Urinary bladder (tissue), 4 donors: ENCODE data around the gene LCA5L. TPM values are rescaled to one million over a fixed set of nuclear protein-coding genes. Genes with fewer than 3 reads are reported as not detected.
"Not testable (repeated sequence)": the region's sequence is repeated elsewhere in the genome, so short reads cannot be mapped to it uniquely, and the experiment has no call there.

ENCODE experiments used
- DNase-seq: peaks from one replicate; pipeline ENCODE4 v3.0.0-alpha.2; 2015; ENCODE audit errors: extremely low spot score
- H3K27ac ChIP-seq: one replicate; pipeline ENCODE4 v1.5.1; 2013; ENCODE audit warnings: low read depth, mild to moderate bottlenecking, moderate library complexity
- H3K36me3 ChIP-seq: one replicate; pipeline ENCODE4 v1.6.1; 2013; ENCODE audit warnings: mild to moderate bottlenecking, moderate library complexity; ENCODE audit not compliant: insufficient read depth
- H3K4me1 ChIP-seq: one replicate; pipeline ENCODE4 v1.6.1; 2013; ENCODE audit warnings: mild to moderate bottlenecking, moderate library complexity; ENCODE audit not compliant: insufficient read depth
- H3K4me3 ChIP-seq: one replicate; pipeline ENCODE4 v1.5.1; 2013; ENCODE audit warnings: low read depth, low read length
- WGBS: extraction: QIAGEN DNeasy Blood & Tissue Kit; methylation state at CpG from one replicate; pipeline ENCODE4 v1.1.7; 2013; 5-methylcytosine and 5-hydroxymethylcytosine counted together
- polyA plus RNA-seq: library from polyadenylated mRNA; stranded (reverse); fragments of 200-250 nt; gene quantifications from one replicate; pipeline ENCODE4 v1.2.3, GENCODE V29; 2013
- total RNA-seq: library from RNA; depleted of rRNA; stranded (reverse); fragments of >200 nt; gene quantifications from one replicate; pipeline ENCODE4 v1.2.3, GENCODE V29; 2014
- donor health status: healthy with polysubstance abuse.
- donor health status: healthy.

The LCA5L gene
- total and polyA plus RNA-seq, 2 donors: 1.1 to 1.5 TPM

DNA sequence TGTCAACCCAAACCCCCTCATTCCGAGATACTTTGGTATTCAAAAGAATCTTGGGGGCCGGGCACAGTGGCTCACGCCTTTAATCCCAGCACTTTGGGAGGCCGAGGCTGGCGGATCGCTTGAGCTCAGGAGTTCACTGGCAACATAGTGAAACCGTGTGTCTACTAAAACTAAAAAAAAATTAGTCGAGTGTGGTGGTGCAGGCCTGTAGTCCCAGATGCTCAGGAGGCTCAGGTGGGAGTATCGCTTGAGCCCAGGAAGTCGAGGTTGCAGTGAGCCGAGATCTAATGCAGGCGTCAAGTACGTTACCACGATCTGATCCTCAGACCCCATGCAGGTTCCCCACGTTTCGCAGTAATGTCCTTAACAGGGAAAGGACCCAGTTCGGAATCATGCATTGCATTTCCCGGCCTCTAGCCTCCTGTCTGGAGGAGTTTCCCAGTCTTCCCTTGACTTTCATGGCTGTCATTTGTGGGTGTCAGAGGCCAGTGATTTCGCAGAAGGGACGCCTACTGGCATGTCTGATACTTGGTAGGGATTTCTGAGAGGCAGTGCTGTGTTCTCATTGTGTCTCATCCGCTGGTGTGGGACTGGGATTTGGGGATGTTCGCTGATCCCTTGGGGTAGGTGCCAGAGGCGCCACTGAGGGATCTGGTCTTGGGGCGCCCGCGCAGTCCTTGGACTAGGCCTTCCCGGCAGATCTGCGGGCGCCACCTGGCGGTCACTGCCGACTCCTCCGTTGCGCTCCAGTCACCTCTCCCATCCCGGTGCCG lies 57.4 kb downstream of the LCA5L start:
- WGBS: 12% methylated on average over 35 of the region's 35 CpGs
- no peak overlapping the region for H3K27ac ChIP-seq
- no peak for DNase-seq
- H3K36me3 ChIP-seq: peaks cover 3% of the 10 kb centered on the region
- H3K4me3 ChIP-seq: peak overlapping the region; percentile 48
- no peaks in the 10 kb centered on the region for H3K4me1 ChIP-seq

DNA sequence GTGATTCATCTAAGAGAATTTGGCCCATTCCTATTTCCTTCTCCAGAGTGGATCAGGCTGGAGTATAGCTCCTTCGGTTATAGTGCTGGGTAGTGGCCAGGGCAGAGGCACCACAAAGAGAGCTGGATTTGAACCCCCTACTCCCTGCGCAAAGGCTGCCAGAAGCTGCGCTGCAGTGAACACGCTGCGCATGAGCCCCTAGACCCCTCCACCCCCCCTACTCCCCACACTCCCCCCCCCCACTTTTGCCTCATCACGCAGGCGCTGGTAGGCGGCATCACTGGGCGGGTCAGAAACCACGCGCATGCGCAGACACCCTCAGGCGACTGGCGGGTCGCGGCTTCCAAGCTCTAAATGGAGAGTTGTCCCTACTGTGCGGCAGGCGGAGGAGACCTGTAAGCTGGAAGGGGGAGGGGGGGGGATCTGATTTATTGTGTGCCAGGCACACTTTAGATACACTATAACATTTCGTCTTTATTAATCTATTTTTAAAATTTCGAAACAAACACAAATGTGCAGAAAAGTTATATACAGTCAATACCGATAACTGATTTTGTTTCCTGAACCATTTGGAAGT lies 58.0 kb downstream of the LCA5L start:
- DNase-seq: peak; percentile 73
- H3K27ac ChIP-seq: peak overlapping the region; percentile 63
- H3K4me3 ChIP-seq: peak overlapping the region; percentile 48
- H3K36me3 ChIP-seq: peaks cover 3% of the 10 kb centered on the region
- H3K4me1 ChIP-seq: no peaks in the 10 kb centered on the region
- 5% methylated on average over 21 of the region's 21 CpGs for WGBS

DNA sequence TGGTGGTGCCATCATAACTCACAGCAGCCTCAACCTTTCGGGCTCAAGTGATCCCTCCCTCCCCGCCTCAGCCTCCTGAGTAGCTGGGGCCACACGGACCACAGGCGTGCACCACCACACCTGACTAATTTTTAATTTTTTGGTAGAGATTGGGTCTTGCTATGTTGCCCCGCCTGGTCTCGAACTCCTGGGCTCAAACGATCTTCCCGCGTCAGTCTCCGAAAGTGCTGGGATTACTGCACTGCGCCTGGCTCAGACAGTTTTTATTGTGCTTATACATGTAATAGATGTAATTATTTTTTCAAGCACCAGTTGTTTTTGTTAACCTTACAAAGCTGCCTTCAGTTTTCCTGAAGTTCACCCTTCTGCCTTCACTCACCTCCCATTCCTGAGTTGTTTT lies 58.7 kb downstream of the LCA5L start:
- WGBS: 93% methylated on average over 11 of the region's 11 CpGs
- Histone ChIP-seq H3K36me3 (peaks cover 1% of the 10 kb centered on the region), H3K4me1 (no peaks in the 10 kb centered on the region), H3K4me3 (no peak overlapping the region), H3K27ac (no peak overlapping the region)
- no peak for DNase-seq

DNA sequence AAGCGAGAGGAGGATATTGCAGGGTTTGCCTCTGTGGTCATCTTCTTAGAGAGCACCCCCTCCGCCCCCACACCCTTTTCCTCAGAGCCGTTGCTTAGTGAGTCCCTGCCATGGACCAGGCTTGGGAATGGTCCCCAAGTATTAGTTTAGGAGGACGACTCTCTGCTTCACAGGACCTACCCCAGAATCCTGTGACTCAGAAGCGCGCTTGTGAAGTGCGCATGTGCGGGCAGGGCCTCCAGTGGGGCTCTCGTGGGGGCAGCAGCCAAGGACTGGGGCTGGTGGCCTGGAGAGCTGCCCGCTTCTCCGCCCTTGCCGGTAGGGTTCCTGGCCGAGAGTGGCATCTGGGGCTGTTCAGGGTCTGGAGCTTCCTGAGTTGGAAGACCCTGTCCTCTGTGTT lies 59.4 kb downstream of the LCA5L start:
- no peaks in the 10 kb centered on the region for H3K36me3 ChIP-seq
- H3K27ac ChIP-seq: no peak overlapping the region
- no peaks in the 10 kb centered on the region for H3K4me1 ChIP-seq
- WGBS: 63% methylated on average over 13 of the region's 13 CpGs
- no peak overlapping the region for H3K4me3 ChIP-seq
- DNase-seq: no peak

DNA sequence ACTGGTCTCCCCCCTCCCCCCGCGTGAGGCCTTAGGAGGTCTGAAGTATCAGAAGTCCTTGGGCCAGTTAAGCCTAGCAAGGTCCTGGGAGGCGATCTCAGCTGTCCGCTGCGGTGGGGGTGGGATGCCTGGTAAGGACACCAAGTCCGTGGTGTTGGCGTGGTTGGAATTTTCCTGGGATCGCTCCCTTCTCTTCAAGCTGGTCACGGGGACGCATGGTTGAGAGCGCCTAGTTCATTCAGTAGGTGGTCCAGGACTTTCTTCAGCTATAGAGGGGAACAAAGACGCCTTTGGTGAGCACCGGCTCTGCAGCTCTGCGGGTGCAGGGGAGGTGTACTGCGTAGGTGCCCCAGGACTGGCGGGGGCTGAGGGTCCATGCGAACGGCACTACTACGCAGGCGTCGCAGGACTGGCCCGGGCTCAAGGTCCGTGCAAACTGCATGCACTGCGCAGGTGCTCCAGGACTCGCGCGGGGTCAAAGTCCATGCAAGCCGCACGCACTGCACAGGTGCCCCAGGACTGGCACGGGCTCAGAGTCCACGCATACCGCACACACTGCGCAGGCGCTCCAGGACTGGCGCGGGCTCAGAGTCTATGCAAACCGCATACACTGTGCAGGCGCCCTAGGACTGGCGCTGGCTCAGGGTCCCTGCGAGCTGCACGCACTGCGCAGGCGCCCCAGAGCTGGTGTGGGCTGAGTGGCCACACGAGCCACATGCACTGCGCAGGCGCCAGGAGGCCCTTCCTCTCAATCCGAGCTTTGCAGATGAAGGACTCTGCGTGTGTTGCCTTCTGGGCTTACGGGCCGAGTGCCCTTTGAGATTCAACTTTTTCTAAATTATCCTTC lies 60.1 kb downstream of the LCA5L start:
- H3K4me1 ChIP-seq: no peaks in the 10 kb centered on the region
- no peak overlapping the region for H3K27ac ChIP-seq
- WGBS: 55% methylated on average over 50 of the region's 50 CpGs
- H3K36me3 ChIP-seq: no peaks in the 10 kb centered on the region
- peak overlapping the region; percentile 6 for H3K4me3 ChIP-seq
- peak; percentile 59 for DNase-seq

DNA sequence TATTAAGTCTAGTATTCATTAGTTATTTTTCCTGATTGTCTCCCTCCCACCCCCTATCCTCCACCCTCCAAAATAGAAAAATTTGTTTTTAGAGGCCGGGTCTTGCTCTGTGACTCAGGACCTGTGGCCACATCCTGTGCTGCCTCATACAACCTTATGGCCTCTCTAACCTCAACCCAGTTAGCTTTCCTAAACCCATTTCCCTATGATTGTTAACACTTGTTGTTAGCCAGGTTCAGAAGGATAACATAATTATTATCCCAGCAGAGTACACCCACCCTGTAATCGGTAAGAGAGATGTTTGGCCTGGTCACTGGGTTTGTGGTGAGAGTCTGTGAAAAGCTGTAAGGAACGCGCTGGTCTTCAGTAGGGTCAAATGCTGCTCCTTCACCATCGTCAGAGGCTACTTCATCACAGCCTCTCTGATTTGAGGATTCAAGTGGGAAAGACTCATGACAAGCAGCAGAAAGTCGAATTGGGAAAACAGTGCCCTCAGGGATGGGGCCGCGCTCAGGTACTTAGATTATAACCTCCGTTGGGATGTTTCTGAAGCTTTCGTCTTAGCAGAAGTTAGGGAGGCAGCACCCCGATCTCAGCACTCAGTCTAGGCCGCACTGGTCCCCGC lies 60.8 kb downstream of the LCA5L start:
- Histone ChIP-seq H3K27ac (no peak overlapping the region), H3K4me3 (no peak overlapping the region), H3K36me3 (no peaks in the 10 kb centered on the region), H3K4me1 (no peaks in the 10 kb centered on the region)
- no peak for DNase-seq
- WGBS: 85% methylated on average over 13 of the region's 13 CpGs

DNA sequence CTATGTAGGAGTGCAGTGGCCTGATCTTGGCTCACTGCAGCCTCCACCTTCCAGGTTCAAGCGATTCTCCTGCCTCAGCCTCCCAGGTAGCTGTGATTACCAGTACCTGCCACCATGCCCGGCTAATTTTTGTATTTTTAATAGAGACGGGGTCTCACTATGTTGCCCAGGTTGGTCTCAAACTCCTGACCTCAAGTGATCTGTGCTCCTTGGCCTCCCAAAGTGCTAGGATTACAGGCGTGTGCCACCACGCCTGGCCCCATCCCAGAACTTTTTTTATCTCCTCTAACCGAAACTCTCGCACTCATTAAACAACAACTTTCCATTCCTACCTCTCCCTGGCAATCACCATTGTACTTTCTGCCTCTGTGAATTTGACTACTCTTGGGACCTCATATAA lies 63.5 kb downstream of the LCA5L start:
- H3K36me3 ChIP-seq, H3K4me1 ChIP-seq, H3K27ac ChIP-seq, H3K4me3 ChIP-seq, DNase-seq: not testable (repeated sequence)
- WGBS: 95% methylated on average over 7 of the region's 7 CpGs

DNA sequence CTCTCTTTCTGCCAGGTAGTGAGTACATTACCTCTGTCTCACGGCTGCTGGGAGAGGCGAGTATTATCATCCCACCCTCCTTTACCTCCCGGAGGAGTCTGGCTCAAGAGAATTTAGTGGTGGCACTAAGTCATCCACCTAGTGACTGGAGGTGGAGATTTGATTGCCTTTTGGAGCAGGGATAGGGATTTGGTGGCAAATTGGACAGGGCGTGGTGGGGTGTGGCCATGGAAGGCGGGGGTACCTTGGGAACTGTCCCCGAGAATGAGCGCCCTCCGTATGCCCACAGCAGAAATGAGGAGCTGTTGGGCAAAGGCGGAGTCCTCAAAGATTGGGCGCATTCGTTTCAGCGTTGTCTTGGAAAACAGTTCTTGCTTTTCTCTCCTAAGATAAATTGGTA lies 64.6 kb downstream of the LCA5L start:
- 23% methylated on average over 12 of the region's 12 CpGs for WGBS
- DNase-seq: no peak
- peak overlapping the region; percentile 54 for H3K4me3 ChIP-seq
- H3K36me3 ChIP-seq: no peaks in the 10 kb centered on the region
- H3K4me1 ChIP-seq: no peaks in the 10 kb centered on the region
- no peak overlapping the region for H3K27ac ChIP-seq

DNA sequence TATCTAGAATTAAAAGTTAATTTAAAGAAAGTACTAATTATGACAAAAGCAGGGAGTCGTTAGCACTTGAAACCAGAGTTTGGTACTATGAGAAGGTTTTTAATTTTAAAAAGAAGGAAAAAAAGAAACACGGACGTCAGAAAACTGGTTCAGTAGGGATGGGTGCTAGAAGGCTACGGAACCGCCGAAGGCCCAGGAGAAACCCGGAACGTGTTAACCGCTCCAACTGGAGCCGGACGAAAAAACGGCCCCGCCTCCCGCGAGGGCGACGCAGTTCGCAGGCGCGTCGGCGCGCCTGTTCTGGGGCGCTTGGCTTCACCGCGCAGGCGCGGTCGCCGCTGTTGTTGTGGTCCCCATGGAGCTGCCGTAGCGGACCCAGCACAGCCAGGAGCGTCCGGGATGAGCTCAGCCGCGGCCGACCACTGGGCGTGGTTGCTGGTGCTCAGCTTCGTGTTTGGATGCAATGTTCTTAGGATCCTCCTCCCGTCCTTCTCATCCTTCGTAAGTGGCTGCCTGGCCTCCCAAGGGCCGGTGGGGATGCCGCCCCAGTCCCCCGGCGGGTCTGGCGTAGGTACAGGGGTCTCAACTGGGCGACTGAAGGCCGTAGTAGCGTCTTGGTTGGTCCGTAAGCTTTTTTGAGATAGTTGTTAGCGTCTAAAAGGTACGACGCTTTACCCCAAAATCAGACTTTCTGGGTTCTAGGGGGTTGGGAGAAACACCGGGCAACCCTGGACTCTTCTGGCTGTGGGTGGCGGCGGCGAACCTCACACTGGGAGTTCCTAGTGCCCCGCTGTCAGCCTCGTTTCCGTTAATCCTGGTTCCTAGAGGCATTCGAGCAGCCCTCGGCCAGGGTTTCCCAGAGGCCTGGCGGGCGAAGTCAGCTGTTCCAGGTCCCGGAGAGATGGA lies 65.3 kb downstream of the LCA5L start:
- H3K4me1 ChIP-seq: no peaks in the 10 kb centered on the region
- no peaks in the 10 kb centered on the region for H3K36me3 ChIP-seq
- DNase-seq: peak; percentile 64
- peak overlapping the region; percentile 54 for H3K4me3 ChIP-seq
- under 1% methylated on average over 65 of the region's 65 CpGs for WGBS
- peak overlapping the region; percentile 92 for H3K27ac ChIP-seq

DNA sequence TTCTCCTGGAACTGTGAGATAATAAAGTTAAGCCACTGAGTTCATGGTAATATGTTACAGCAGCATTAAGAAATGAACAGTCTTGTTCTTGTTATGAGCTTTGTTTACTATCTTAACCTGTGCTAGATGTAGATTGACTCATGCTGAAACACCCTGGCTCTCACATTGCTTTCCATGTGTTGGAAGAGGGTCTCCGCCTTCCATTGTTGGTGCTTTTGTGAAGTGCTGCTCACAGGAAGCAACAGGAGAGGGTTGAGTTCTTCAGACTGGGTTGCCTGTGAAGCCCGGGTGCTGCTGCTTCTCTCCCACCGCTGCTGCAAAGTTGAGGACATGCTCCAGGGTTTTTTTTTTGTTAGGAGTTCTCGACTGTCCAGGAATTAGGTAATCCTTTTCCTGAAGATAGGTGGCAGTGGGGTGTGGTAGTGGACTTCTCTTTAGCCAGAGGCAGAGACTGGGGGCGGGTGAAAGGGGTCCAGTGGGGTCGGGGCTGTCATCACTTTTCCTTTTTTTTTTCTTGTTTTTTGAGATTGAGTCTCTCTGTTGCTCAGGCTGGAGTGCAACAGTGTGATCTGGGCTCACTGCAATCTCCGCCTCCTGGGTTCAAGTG lies 68.0 kb downstream of the LCA5L start:
- no peak overlapping the region for H3K4me3 ChIP-seq
- no peak for DNase-seq
- WGBS: 64% methylated on average over 7 of the region's 7 CpGs
- H3K4me1 ChIP-seq: no peaks in the 10 kb centered on the region
- H3K27ac ChIP-seq: no peak overlapping the region
- H3K36me3 ChIP-seq: no peaks in the 10 kb centered on the region

DNA sequence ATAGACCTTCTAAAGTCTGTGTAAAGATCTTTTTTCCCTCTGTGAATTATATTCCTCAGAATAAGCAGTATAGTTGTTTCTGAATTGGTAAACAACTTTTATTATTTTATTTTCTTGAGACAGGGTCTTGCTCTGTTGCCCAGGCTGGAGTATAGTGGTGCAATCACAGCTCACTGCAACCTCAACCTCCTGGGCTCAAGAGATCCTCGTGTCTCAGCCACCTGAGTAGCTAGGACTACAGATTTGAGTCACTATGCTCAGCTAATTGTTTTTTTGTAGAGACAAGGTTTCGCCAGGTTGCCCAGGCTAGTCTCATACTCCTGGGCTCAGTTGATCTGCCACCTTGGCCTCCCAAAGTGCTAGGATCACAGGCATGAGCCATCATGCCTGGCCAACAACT lies 70.1 kb downstream of the LCA5L start:
- WGBS: 64% methylated on average over 2 of the region's 2 CpGs

DNA sequence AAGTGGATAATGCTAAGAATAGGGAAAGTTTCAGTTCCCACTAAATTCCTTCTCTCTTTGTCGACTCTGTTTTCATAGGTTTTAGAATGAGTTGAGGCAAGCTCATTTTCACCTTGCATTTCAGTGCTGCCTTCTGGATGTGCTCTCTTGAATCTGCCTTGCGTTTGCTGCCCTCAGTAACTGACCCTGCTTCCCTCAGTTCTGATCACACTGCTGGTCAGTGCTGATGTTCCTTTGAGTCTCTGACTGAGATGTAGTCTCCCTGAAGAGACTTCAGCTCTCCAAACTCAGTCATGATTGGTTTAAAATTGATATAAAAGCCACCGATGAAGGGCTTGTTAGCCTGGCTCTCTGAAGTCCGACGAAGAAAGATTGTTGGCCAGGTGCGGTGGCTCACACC lies 71.5 kb downstream of the LCA5L start:
- Histone ChIP-seq H3K27ac (no peak overlapping the region), H3K36me3 (no peaks in the 10 kb centered on the region), H3K4me3 (no peak overlapping the region), H3K4me1 (no peaks in the 10 kb centered on the region)
- WGBS: 75% methylated on average over 6 of the region's 6 CpGs
- DNase-seq: no peak

More for the DNA sequence above, 70.1 kb downstream of the LCA5L start:
- DNase-seq: no peak
- H3K36me3 ChIP-seq: no peaks in the 10 kb centered on the region
- H3K4me1 ChIP-seq: no peaks in the 10 kb centered on the region
- no peak overlapping the region for H3K27ac ChIP-seq
- H3K4me3 ChIP-seq: no peak overlapping the region
